ENCODE measurements around the gene PNRC2.

DNA sequence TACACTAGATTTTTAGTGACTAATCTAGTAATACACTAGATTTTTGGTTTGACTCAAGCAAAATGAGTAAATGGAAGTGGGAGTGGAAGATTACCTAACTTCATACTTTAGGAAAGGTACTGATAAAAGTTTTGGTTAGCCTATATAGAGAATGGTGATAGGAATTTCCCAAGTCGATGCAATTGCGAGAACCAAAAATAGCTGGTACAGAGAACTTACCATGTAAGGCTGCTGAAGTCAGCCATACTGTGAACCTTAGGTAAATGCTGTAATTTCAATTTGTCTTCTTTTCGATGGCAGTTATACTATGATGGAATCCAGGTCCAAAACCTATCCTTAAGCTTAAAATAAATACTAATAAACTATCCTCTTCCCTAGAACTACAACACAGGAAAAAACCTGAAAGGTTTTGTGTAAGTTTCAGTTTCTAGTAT, 4.6 kb downstream of the PNRC2 start:
- TF ChIP-seq ZIC2 (tag by site-specific recombination; IDR thresholded peaks at IDR 0.05) (no peak), ZNF174 (tag by site-specific recombination; IDR thresholded peaks at IDR 0.05) (no peak), ZBTB21 (tag by site-specific recombination; IDR thresholded peaks at IDR 0.05) (no peak), MEIS1 (CRISPR knock-in tag; IDR thresholded peaks at IDR 0.05; ENCODE audit: borderline replicate concordance) (no peak), ZNF19 (tag by site-specific recombination; IDR thresholded peaks at IDR 0.05; ENCODE audit: low read depth) (no peak), MZF1 (tag by site-specific recombination; IDR thresholded peaks at IDR 0.05; ENCODE audit: borderline replicate concordance) (no peak), ZNF239 (tag by site-specific recombination; IDR thresholded peaks at IDR 0.05) (no peak), ZNF48 (tag by site-specific recombination; IDR thresholded peaks at IDR 0.05) (no peak)
- TF ChIP-seq, protein P1, sequence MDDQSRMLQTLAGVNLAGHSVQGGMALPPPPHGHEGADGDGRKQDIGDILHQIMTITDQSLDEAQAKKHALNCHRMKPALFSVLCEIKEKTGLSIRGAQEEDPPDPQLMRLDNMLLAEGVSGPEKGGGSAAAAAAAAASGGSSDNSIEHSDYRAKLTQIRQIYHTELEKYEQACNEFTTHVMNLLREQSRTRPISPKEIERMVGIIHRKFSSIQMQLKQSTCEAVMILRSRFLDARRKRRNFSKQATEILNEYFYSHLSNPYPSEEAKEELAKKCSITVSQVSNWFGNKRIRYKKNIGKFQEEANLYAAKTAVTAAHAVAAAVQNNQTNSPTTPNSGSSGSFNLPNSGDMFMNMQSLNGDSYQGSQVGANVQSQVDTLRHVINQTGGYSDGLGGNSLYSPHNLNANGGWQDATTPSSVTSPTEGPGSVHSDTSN (CRISPR knock-in tag; IDR thresholded peaks at IDR 0.05): no peak
- TF ChIP-seq, protein P2, sequence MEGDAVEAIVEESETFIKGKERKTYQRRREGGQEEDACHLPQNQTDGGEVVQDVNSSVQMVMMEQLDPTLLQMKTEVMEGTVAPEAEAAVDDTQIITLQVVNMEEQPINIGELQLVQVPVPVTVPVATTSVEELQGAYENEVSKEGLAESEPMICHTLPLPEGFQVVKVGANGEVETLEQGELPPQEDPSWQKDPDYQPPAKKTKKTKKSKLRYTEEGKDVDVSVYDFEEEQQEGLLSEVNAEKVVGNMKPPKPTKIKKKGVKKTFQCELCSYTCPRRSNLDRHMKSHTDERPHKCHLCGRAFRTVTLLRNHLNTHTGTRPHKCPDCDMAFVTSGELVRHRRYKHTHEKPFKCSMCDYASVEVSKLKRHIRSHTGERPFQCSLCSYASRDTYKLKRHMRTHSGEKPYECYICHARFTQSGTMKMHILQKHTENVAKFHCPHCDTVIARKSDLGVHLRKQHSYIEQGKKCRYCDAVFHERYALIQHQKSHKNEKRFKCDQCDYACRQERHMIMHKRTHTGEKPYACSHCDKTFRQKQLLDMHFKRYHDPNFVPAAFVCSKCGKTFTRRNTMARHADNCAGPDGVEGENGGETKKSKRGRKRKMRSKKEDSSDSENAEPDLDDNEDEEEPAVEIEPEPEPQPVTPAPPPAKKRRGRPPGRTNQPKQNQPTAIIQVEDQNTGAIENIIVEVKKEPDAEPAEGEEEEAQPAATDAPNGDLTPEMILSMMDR (tag by site-specific recombination; IDR thresholded peaks at IDR 0.05): no peak
- TF ChIP-seq, protein P3, sequence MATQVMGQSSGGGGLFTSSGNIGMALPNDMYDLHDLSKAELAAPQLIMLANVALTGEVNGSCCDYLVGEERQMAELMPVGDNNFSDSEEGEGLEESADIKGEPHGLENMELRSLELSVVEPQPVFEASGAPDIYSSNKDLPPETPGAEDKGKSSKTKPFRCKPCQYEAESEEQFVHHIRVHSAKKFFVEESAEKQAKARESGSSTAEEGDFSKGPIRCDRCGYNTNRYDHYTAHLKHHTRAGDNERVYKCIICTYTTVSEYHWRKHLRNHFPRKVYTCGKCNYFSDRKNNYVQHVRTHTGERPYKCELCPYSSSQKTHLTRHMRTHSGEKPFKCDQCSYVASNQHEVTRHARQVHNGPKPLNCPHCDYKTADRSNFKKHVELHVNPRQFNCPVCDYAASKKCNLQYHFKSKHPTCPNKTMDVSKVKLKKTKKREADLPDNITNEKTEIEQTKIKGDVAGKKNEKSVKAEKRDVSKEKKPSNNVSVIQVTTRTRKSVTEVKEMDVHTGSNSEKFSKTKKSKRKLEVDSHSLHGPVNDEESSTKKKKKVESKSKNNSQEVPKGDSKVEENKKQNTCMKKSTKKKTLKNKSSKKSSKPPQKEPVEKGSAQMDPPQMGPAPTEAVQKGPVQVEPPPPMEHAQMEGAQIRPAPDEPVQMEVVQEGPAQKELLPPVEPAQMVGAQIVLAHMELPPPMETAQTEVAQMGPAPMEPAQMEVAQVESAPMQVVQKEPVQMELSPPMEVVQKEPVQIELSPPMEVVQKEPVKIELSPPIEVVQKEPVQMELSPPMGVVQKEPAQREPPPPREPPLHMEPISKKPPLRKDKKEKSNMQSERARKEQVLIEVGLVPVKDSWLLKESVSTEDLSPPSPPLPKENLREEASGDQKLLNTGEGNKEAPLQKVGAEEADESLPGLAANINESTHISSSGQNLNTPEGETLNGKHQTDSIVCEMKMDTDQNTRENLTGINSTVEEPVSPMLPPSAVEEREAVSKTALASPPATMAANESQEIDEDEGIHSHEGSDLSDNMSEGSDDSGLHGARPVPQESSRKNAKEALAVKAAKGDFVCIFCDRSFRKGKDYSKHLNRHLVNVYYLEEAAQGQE (tag by site-specific recombination; IDR thresholded peaks at IDR 0.05): no peak
